ENCODE results near the gene CDH4.

CDH4 gene

GRCh38 chr20:61555566-61555965 is 303.5 kb downstream of the CDH4 start:
- H3K36me3 ChIP-seq (ENCODE audit: insufficient read depth, low read length): no peaks in the 10 kb centered on the region
- H3K4me2 ChIP-seq (ENCODE audit: low read length): peak overlapping the region; percentile 69
- H3K9me3 ChIP-seq (replicated peaks; ENCODE audit: low read length): no peaks in the 10 kb centered on the region
- peak overlapping the region; percentile 23 for H3K4me3 ChIP-seq (ENCODE audit: low read length)
- H3K4me1 ChIP-seq (ENCODE audit: control insufficient read depth, insufficient read depth, low read length): peaks cover 58% of the 10 kb centered on the region
- H3K27me3 ChIP-seq (ENCODE audit: control insufficient read depth, insufficient read depth, low read length): no peaks in the 10 kb centered on the region
- H3K9ac ChIP-seq (ENCODE audit: low read depth, low read length): peak overlapping the region; percentile 65

GRCh38 chr20:61556111-61556510 is 304.1 kb downstream of the CDH4 start:
- Histone ChIP-seq H3K9me3 (replicated peaks; ENCODE audit: low read length) (no peaks in the 10 kb centered on the region), H3K9ac (ENCODE audit: low read depth, low read length) (peak overlapping the region; percentile 65), H3K36me3 (ENCODE audit: insufficient read depth, low read length) (no peaks in the 10 kb centered on the region)

GRCh38 chr20:61556673-61557072 is 304.6 kb downstream of the CDH4 start:
- Histone ChIP-seq H3K9ac (ENCODE audit: low read depth, low read length) (no peak overlapping the region), H3K4me3 (ENCODE audit: low read length) (peak overlapping the region; percentile 24), H3K9me3 (replicated peaks; ENCODE audit: low read length) (no peaks in the 10 kb centered on the region), H3K36me3 (ENCODE audit: insufficient read depth, low read length) (no peaks in the 10 kb centered on the region), H3K4me2 (ENCODE audit: low read length) (peak overlapping the region; percentile 56), H3K27me3 (ENCODE audit: control insufficient read depth, insufficient read depth, low read length) (no peaks in the 10 kb centered on the region), H3K4me1 (ENCODE audit: control insufficient read depth, insufficient read depth, low read length) (peaks cover 62% of the 10 kb centered on the region)

More at GRCh38 chr20:61556111-61556510, 304.1 kb downstream of the CDH4 start:
- H3K4me1 ChIP-seq (ENCODE audit: control insufficient read depth, insufficient read depth, low read length): peaks cover 62% of the 10 kb centered on the region
- no peaks in the 10 kb centered on the region for H3K27me3 ChIP-seq (ENCODE audit: control insufficient read depth, insufficient read depth, low read length)
- peak overlapping the region; percentile 23 for H3K4me3 ChIP-seq (ENCODE audit: low read length)
- peak overlapping the region; percentile 69 for H3K4me2 ChIP-seq (ENCODE audit: low read length)

GRCh38 chr20:61557621-61558020 is 305.6 kb downstream of the CDH4 start:
- no peaks in the 10 kb centered on the region for H3K9me3 ChIP-seq (replicated peaks; ENCODE audit: low read length)
- H3K4me3 ChIP-seq (ENCODE audit: low read length): no peak overlapping the region
- peaks cover 62% of the 10 kb centered on the region for H3K4me1 ChIP-seq (ENCODE audit: control insufficient read depth, insufficient read depth, low read length)

GRCh38 chr20:61558726-61559125 is 306.7 kb downstream of the CDH4 start:
- no peaks in the 10 kb centered on the region for H3K36me3 ChIP-seq (ENCODE audit: insufficient read depth, low read length)
- H3K9me3 ChIP-seq (replicated peaks; ENCODE audit: low read length): no peaks in the 10 kb centered on the region
- H3K4me2 ChIP-seq (ENCODE audit: low read length): peak overlapping the region; percentile 6
- H3K9ac ChIP-seq (ENCODE audit: low read depth, low read length): no peak overlapping the region
- H3K4me3 ChIP-seq (ENCODE audit: low read length): no peak overlapping the region
- no peaks in the 10 kb centered on the region for H3K27me3 ChIP-seq (ENCODE audit: control insufficient read depth, insufficient read depth, low read length)
- peaks cover 62% of the 10 kb centered on the region for H3K4me1 ChIP-seq (ENCODE audit: control insufficient read depth, insufficient read depth, low read length)

More at GRCh38 chr20:61557621-61558020, 305.6 kb downstream of the CDH4 start:
- Histone ChIP-seq H3K9ac (ENCODE audit: low read depth, low read length) (no peak overlapping the region), H3K4me2 (ENCODE audit: low read length) (no peak overlapping the region), H3K36me3 (ENCODE audit: insufficient read depth, low read length) (no peaks in the 10 kb centered on the region), H3K27me3 (ENCODE audit: control insufficient read depth, insufficient read depth, low read length) (no peaks in the 10 kb centered on the region)

GRCh38 chr20:61559706-61560315 is 307.8 kb downstream of the CDH4 start:
- Histone ChIP-seq H3K4me3 (ENCODE audit: low read length) (no peak overlapping the region), H3K36me3 (ENCODE audit: insufficient read depth, low read length) (no peaks in the 10 kb centered on the region)

GRCh38 chr20:61560361-61560853 is 308.3 kb downstream of the CDH4 start:
- Histone ChIP-seq H3K4me2 (ENCODE audit: low read length) (no peak overlapping the region), H3K9ac (ENCODE audit: low read depth, low read length) (no peak overlapping the region), H3K27me3 (ENCODE audit: control insufficient read depth, insufficient read depth, low read length) (no peaks in the 10 kb centered on the region), H3K4me1 (ENCODE audit: control insufficient read depth, insufficient read depth, low read length) (peaks cover 53% of the 10 kb centered on the region), H3K9me3 (replicated peaks; ENCODE audit: low read length) (no peaks in the 10 kb centered on the region), H3K4me3 (ENCODE audit: low read length) (no peak overlapping the region), H3K36me3 (ENCODE audit: insufficient read depth, low read length) (no peaks in the 10 kb centered on the region)

More at GRCh38 chr20:61559706-61560315, 307.8 kb downstream of the CDH4 start:
- Histone ChIP-seq H3K27me3 (ENCODE audit: control insufficient read depth, insufficient read depth, low read length) (no peaks in the 10 kb centered on the region), H3K9me3 (replicated peaks; ENCODE audit: low read length) (no peaks in the 10 kb centered on the region), H3K9ac (ENCODE audit: low read depth, low read length) (no peak overlapping the region), H3K4me1 (ENCODE audit: control insufficient read depth, insufficient read depth, low read length) (peaks cover 59% of the 10 kb centered on the region), H3K4me2 (ENCODE audit: low read length) (no peak overlapping the region)

GRCh38 chr20:61561111-61561830 is 309.2 kb downstream of the CDH4 start:
- Histone ChIP-seq H3K36me3 (ENCODE audit: insufficient read depth, low read length) (no peaks in the 10 kb centered on the region), H3K9ac (ENCODE audit: low read depth, low read length) (no peak overlapping the region), H3K4me2 (ENCODE audit: low read length) (no peak overlapping the region), H3K4me3 (ENCODE audit: low read length) (no peak overlapping the region), H3K4me1 (ENCODE audit: control insufficient read depth, insufficient read depth, low read length) (peaks cover 46% of the 10 kb centered on the region), H3K9me3 (replicated peaks; ENCODE audit: low read length) (no peaks in the 10 kb centered on the region), H3K27me3 (ENCODE audit: control insufficient read depth, insufficient read depth, low read length) (no peaks in the 10 kb centered on the region)

GRCh38 chr20:61562491-61562890 is 310.4 kb downstream of the CDH4 start:
- no peak overlapping the region for H3K4me2 ChIP-seq (ENCODE audit: low read length)
- H3K36me3 ChIP-seq (ENCODE audit: insufficient read depth, low read length): no peaks in the 10 kb centered on the region
- peaks cover 34% of the 10 kb centered on the region for H3K4me1 ChIP-seq (ENCODE audit: control insufficient read depth, insufficient read depth, low read length)
- no peaks in the 10 kb centered on the region for H3K27me3 ChIP-seq (ENCODE audit: control insufficient read depth, insufficient read depth, low read length)
- H3K9ac ChIP-seq (ENCODE audit: low read depth, low read length): no peak overlapping the region
- no peak overlapping the region for H3K4me3 ChIP-seq (ENCODE audit: low read length)
- H3K9me3 ChIP-seq (replicated peaks; ENCODE audit: low read length): no peaks in the 10 kb centered on the region

GRCh38 chr20:61562897-61563504 is 310.9 kb downstream of the CDH4 start:
- no peaks in the 10 kb centered on the region for H3K36me3 ChIP-seq (ENCODE audit: insufficient read depth, low read length)
- no peaks in the 10 kb centered on the region for H3K27me3 ChIP-seq (ENCODE audit: control insufficient read depth, insufficient read depth, low read length)
- peaks cover 29% of the 10 kb centered on the region for H3K4me1 ChIP-seq (ENCODE audit: control insufficient read depth, insufficient read depth, low read length)
- H3K9ac ChIP-seq (ENCODE audit: low read depth, low read length): no peak overlapping the region
- H3K4me2 ChIP-seq (ENCODE audit: low read length): no peak overlapping the region
- no peak overlapping the region for H3K4me3 ChIP-seq (ENCODE audit: low read length)
- H3K9me3 ChIP-seq (replicated peaks; ENCODE audit: low read length): no peaks in the 10 kb centered on the region

- no peak overlapping the region for H3K4me2 ChIP-seq (ENCODE audit: low read length)
- H3K9ac ChIP-seq (ENCODE audit: low read depth, low read length): no peak overlapping the region
- H3K4me1 ChIP-seq (ENCODE audit: control insufficient read depth, insufficient read depth, low read length): peaks cover 13% of the 10 kb centered on the region
- H3K9me3 ChIP-seq (replicated peaks; ENCODE audit: low read length): no peaks in the 10 kb centered on the region
- H3K27me3 ChIP-seq (ENCODE audit: control insufficient read depth, insufficient read depth, low read length): no peaks in the 10 kb centered on the region
- no peak overlapping the region for H3K4me3 ChIP-seq (ENCODE audit: low read length)
- no peaks in the 10 kb centered on the region for H3K36me3 ChIP-seq (ENCODE audit: insufficient read depth, low read length)
These were observed 312.6 kb downstream of the CDH4 start for GRCh38 chr20:61564628-61565027.
